Astrocyte of the cerebellum (primary cell): ENCODE results near the gene ARPC1A.
A peak's percentile ranks its signal among the peaks of the same experiment; 100 is the strongest.

ENCODE experiments used
- DNase-seq: peaks from one replicate; pipeline ENCODE4 v3.0.0-alpha.2; 2011; ENCODE audit warnings: low read depth
- H3K4me3 ChIP-seq: 2 replicates; pipeline ENCODE4 v1.5.1; 2011; ENCODE audit warnings: mild to moderate bottlenecking, low read depth, low read length, moderate library complexity
- CTCF ChIP-seq: IDR thresholded peaks from 2 replicates; pipeline ENCODE4 v1.5.1; 2012; ENCODE audit warnings: low read length, low read depth, moderate library complexity, mild to moderate bottlenecking; ENCODE audit errors: missing control alignments
- in situ Hi-C: cut with HindIII; loops from 2 replicates; pipeline ENCODE4 v1.10.0; 2017; ENCODE audit warnings: low sequenced_read_pairs

Gene ARPC1A

GRCh38 chr7:99308461-99309074 lies 17.1 kb upstream of the ARPC1A start:
- in situ Hi-C loops: loop anchor here (25.0 kb wide), 1 partner anchor 296 kb away; no protein-coding TSS in a partner anchor
- DNase-seq: no peak
- TF ChIP-seq CTCF: no peak
- H3K4me3 ChIP-seq: no peak overlapping the region

GRCh38 chr7:99309111-99309510 lies 16.6 kb upstream of the ARPC1A start:
- H3K4me3 ChIP-seq: no peak overlapping the region
- TF ChIP-seq CTCF: no peak
- in situ Hi-C loops: loop anchor here (25.0 kb wide), 1 partner anchor 297 kb away; no protein-coding TSS in a partner anchor
- no peak for DNase-seq

- DNase-seq: no peak
- in situ Hi-C loops: loop anchor here (25.0 kb wide), 1 partner anchor 298 kb away; no protein-coding TSS in a partner anchor
- no peak overlapping the region for H3K4me3 ChIP-seq
- no peak for TF ChIP-seq CTCF
Observed at GRCh38 chr7:99310004-99310403, 15.7 kb upstream of the ARPC1A start.

- no peak for TF ChIP-seq CTCF
- no peak for DNase-seq
- in situ Hi-C loops: loop anchor here (25.0 kb wide), 1 partner anchor 299 kb away; no protein-coding TSS in a partner anchor
- H3K4me3 ChIP-seq: no peak overlapping the region
Observed at GRCh38 chr7:99311702-99312101, 14.0 kb upstream of the ARPC1A start.

- peak; percentile 89 for TF ChIP-seq CTCF
- in situ Hi-C loops: loop anchor here (25.0 kb wide), 1 partner anchor 300 kb away; no protein-coding TSS in a partner anchor
- H3K4me3 ChIP-seq: no peak overlapping the region
- DNase-seq: peak; percentile 40
Observed at GRCh38 chr7:99312316-99313203, 13.1 kb upstream of the ARPC1A start.

GRCh38 chr7:99313204-99313573 lies 12.5 kb upstream of the ARPC1A start:
- DNase-seq: no peak
- no peak overlapping the region for H3K4me3 ChIP-seq
- no peak for TF ChIP-seq CTCF
- in situ Hi-C loops: loop anchor here (25.0 kb wide), 1 partner anchor 301 kb away; no protein-coding TSS in a partner anchor
